SK-N-SH treated with all-trans-retinoic acid at 6 μM for 48 hours (cell line): Measurements from ENCODE around the gene CHDH.

Experiments
- BACH2 ChIP-seq: fragments of 250-450 bp; sonication (Bioruptor Pico); IDR thresholded peaks from 2 replicates; pipeline ENCODE4 v1.9.0; 2021; ENCODE audit warnings: mild to moderate bottlenecking, borderline replicate concordance
- CSDC2 ChIP-seq: fragments of 250-450 bp; sonication (Bioruptor Pico); IDR thresholded peaks from 2 replicates; pipeline ENCODE4 v1.5.0; 2020; ENCODE audit warnings: mild to moderate bottlenecking, moderate library complexity
- ESRRG ChIP-seq: fragments of 250-450 bp; sonication (Bioruptor Pico); IDR thresholded peaks from 2 replicates; pipeline ENCODE4 v1.6.1; 2021; ENCODE audit warnings: mild to moderate bottlenecking
- RARB ChIP-seq: fragments of 250-450 bp; sonication (Bioruptor Pico); IDR thresholded peaks from 2 replicates; pipeline ENCODE4 v1.8.0; 2021; ENCODE audit warnings: mild to moderate bottlenecking, moderate library complexity
- SNAI2 ChIP-seq: fragments of 250-450 bp; sonication (Bioruptor Pico); IDR thresholded peaks from 2 replicates; pipeline ENCODE4 v1.5.0; 2020; ENCODE audit warnings: mild to moderate bottlenecking, moderate library complexity
- ZC3H10 ChIP-seq: fragments of 250-450 bp; sonication (Bioruptor Pico); IDR thresholded peaks from 2 replicates; pipeline ENCODE4 v1.5.1; 2021; ENCODE audit warnings: mild to moderate bottlenecking, moderate library complexity
- ZFP3 ChIP-seq: fragments of 250-450 bp; sonication (Bioruptor Pico); IDR thresholded peaks from 2 replicates; pipeline ENCODE4 v1.5.0; 2020; ENCODE audit warnings: mild to moderate bottlenecking, moderate library complexity
- ZNF565 ChIP-seq: fragments of 450-650 bp; formaldehyde crosslinking; conservative IDR thresholded peaks from 2 replicates; pipeline ENCODE4 v1.5.0; 2020; ENCODE audit warnings: low read depth, mild to moderate bottlenecking, moderate library complexity
- TF ChIP-seq, protein P1 (sequence below): fragments of 250-450 bp; sonication (Bioruptor Pico); IDR thresholded peaks from 2 replicates; pipeline ENCODE4 v1.8.0; 2020; ENCODE audit warnings: mild to moderate bottlenecking, moderate library complexity, borderline replicate concordance
- TF ChIP-seq, protein P2 (sequence below): fragments of 250-450 bp; sonication (Bioruptor Pico); IDR thresholded peaks from 2 replicates; pipeline ENCODE4 v1.5.0; 2020; ENCODE audit warnings: mild to moderate bottlenecking, moderate library complexity
- TF ChIP-seq, protein P3 (sequence below): fragments of 250-450 bp; sonication (Bioruptor Pico); IDR thresholded peaks from 2 replicates; pipeline ENCODE4 v1.5.1; 2021; ENCODE audit warnings: mild to moderate bottlenecking, moderate library complexity

DNA sequence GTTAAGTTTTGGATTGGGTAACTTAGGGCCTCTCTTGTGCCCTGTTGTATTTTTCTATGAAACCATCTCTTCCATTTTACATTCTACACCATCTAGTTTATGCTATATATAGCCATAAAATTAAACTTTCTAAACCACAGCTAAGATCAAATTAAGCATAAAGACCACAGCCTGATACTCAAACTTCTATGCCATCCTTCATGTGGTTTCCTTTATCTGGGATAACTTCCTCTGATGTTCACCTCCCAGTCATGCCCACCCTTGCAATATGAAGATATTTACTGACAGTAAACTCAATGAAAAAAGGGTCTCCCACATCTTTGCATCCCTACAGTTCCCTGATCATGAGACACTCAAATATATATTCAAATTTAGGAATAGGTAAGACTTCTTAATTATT lies 41.2 kb upstream of the CHDH start:
- TF ChIP-seq SNAI2 (CRISPR knock-in tag) = no peak
- TF ChIP-seq, protein P1, sequence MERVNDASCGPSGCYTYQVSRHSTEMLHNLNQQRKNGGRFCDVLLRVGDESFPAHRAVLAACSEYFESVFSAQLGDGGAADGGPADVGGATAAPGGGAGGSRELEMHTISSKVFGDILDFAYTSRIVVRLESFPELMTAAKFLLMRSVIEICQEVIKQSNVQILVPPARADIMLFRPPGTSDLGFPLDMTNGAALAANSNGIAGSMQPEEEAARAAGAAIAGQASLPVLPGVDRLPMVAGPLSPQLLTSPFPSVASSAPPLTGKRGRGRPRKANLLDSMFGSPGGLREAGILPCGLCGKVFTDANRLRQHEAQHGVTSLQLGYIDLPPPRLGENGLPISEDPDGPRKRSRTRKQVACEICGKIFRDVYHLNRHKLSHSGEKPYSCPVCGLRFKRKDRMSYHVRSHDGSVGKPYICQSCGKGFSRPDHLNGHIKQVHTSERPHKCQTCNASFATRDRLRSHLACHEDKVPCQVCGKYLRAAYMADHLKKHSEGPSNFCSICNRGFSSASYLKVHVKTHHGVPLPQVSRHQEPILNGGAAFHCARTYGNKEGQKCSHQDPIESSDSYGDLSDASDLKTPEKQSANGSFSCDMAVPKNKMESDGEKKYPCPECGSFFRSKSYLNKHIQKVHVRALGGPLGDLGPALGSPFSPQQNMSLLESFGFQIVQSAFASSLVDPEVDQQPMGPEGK (CRISPR knock-in tag) = no peak
- TF ChIP-seq, protein P2, sequence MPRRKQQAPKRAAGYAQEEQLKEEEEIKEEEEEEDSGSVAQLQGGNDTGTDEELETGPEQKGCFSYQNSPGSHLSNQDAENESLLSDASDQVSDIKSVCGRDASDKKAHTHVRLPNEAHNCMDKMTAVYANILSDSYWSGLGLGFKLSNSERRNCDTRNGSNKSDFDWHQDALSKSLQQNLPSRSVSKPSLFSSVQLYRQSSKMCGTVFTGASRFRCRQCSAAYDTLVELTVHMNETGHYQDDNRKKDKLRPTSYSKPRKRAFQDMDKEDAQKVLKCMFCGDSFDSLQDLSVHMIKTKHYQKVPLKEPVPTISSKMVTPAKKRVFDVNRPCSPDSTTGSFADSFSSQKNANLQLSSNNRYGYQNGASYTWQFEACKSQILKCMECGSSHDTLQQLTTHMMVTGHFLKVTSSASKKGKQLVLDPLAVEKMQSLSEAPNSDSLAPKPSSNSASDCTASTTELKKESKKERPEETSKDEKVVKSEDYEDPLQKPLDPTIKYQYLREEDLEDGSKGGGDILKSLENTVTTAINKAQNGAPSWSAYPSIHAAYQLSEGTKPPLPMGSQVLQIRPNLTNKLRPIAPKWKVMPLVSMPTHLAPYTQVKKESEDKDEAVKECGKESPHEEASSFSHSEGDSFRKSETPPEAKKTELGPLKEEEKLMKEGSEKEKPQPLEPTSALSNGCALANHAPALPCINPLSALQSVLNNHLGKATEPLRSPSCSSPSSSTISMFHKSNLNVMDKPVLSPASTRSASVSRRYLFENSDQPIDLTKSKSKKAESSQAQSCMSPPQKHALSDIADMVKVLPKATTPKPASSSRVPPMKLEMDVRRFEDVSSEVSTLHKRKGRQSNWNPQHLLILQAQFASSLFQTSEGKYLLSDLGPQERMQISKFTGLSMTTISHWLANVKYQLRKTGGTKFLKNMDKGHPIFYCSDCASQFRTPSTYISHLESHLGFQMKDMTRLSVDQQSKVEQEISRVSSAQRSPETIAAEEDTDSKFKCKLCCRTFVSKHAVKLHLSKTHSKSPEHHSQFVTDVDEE = no peak
- no peak for TF ChIP-seq BACH2 (CRISPR knock-in tag)
- no peak for TF ChIP-seq CSDC2
- TF ChIP-seq, protein P3, sequence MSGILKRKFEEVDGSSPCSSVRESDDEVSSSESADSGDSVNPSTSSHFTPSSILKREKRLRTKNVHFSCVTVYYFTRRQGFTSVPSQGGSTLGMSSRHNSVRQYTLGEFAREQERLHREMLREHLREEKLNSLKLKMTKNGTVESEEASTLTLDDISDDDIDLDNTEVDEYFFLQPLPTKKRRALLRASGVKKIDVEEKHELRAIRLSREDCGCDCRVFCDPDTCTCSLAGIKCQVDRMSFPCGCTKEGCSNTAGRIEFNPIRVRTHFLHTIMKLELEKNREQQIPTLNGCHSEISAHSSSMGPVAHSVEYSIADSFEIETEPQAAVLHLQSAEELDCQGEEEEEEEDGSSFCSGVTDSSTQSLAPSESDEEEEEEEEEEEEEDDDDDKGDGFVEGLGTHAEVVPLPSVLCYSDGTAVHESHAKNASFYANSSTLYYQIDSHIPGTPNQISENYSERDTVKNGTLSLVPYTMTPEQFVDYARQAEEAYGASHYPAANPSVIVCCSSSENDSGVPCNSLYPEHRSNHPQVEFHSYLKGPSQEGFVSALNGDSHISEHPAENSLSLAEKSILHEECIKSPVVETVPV (CRISPR knock-in tag) = no peak
- no peak for TF ChIP-seq ZFP3
- no peak for TF ChIP-seq ESRRG (CRISPR knock-in tag)
- no peak for TF ChIP-seq ZC3H10
- no peak for TF ChIP-seq ZNF565 (CRISPR knock-in tag)
- TF ChIP-seq RARB (CRISPR knock-in tag) = no peak
